CD14-positive monocyte (primary cell): ENCODE data around the gene AMOTL1. TPM values are rescaled to one million over a fixed set of nuclear protein-coding genes. Genes with fewer than 3 reads are reported as not detected.

Experiments
- DNase-seq, 3 donors: peaks; one replicate each; pipeline ENCODE4 v3.0.0-alpha.2; 2011 to 2022
- H2AFZ ChIP-seq: 2 replicates; pipeline ENCODE4 v1.6.0; 2012; ENCODE audit warnings: mild to moderate bottlenecking, low read depth, low read length, inconsistent platforms; ENCODE audit not compliant: insufficient read depth, poor library complexity, severe bottlenecking
- H3K27ac ChIP-seq, 2 donors: 1 replicate in 1 of 2; 2 replicates in 1 of 2; pipeline ENCODE4 v1.5.1; 2012 to 2013; ENCODE audit warnings: low read length in 2 of 2, control low read depth in 1 of 2, inconsistent platforms in 1 of 2, low read depth in 1 of 2, mild to moderate bottlenecking in 1 of 2
- H3K27me3 ChIP-seq, 2 donors: one replicate each; pipeline versions ENCODE4 v1.6.0 to v1.6.1; 2011 to 2013; ENCODE audit warnings: low read length in 2 of 2; ENCODE audit not compliant: control insufficient read depth in 2 of 2, insufficient read depth in 2 of 2
- H3K36me3 ChIP-seq, 2 donors: replicated peaks in 1 of 2; 1 replicate in 1 of 2; 2 replicates in 1 of 2; pipeline versions ENCODE4 v1.5.1 to v1.6.1; 2012 to 2013; ENCODE audit warnings: low read length in 2 of 2, control low read depth in 1 of 2, inconsistent platforms in 1 of 2, mild to moderate bottlenecking in 1 of 2; ENCODE audit not compliant: insufficient read depth in 2 of 2, control insufficient read depth in 1 of 2
- H3K4me1 ChIP-seq, 2 donors: 1 replicate in 1 of 2; 2 replicates in 1 of 2; pipeline versions ENCODE4 v1.5.1 to v1.6.1; 2012 to 2013; ENCODE audit warnings: low read length in 2 of 2, control low read depth in 1 of 2, inconsistent platforms in 1 of 2, mild to moderate bottlenecking in 1 of 2, moderate library complexity in 1 of 2; ENCODE audit not compliant: insufficient read depth in 2 of 2, control insufficient read depth in 1 of 2
- H3K4me2 ChIP-seq: replicated peaks from 2 replicates; pipeline ENCODE3; 2012; ENCODE audit warnings: low read length, moderate library complexity, mild to moderate bottlenecking; ENCODE audit not compliant: poor library complexity, severe bottlenecking; ENCODE audit errors: extremely low read depth
- H3K4me3 ChIP-seq, 3 experiments: fragments of 200-600 bp in 1 of 3; sonication (generic) in 1 of 3; replicated peaks in 1 of 3; 1 replicate in 2 of 3; 2 replicates in 1 of 3; pipeline ENCODE4 v1.5.1; 2011 to 2013; ENCODE audit warnings: low read length in 3 of 3, mild to moderate bottlenecking in 3 of 3, control low read depth in 2 of 3, low read depth in 2 of 3, inconsistent platforms in 1 of 3, moderate library complexity in 1 of 3
- H3K79me2 ChIP-seq: 2 replicates; pipeline ENCODE4 v1.6.0; 2012; ENCODE audit warnings: mild to moderate bottlenecking, control low read depth, inconsistent platforms, low read length, moderate library complexity; ENCODE audit not compliant: insufficient read depth
- H3K9ac ChIP-seq: 2 replicates; pipeline ENCODE4 v1.6.0; 2017; ENCODE audit warnings: low read length, mild to moderate bottlenecking; ENCODE audit not compliant: insufficient read depth, poor library complexity, severe bottlenecking
- H3K9me3 ChIP-seq, 2 donors: replicated peaks in 1 of 2; 1 replicate in 1 of 2; 2 replicates in 1 of 2; pipeline versions ENCODE4 v1.5.1 to v1.6.1; 2012 to 2013; ENCODE audit warnings: low read length in 2 of 2, control low read depth in 1 of 2; ENCODE audit not compliant: control insufficient read depth in 1 of 2, insufficient read depth in 1 of 2
- H4K20me1 ChIP-seq: 2 replicates; pipeline ENCODE4 v1.6.0; 2012; ENCODE audit warnings: mild to moderate bottlenecking, low read length, control low read depth, moderate library complexity; ENCODE audit not compliant: insufficient read depth
- H3K27ac Mint-ChIP-seq, 7 donors: one replicate each; pipeline ENCODE4 v1.8.0; 2020; ENCODE audit warnings: mild to moderate bottlenecking in 7 of 7, mixed read lengths in 7 of 7, moderate library complexity in 6 of 7, inconsistent platforms in 2 of 7
- H3K27me3 Mint-ChIP-seq, 3 donors: one replicate each; pipeline ENCODE4 v1.8.0; 2021 to 2022; ENCODE audit warnings: low read depth in 3 of 3, mild to moderate bottlenecking in 3 of 3, mixed read lengths in 3 of 3, moderate library complexity in 3 of 3, inconsistent platforms in 1 of 3
- H3K36me3 Mint-ChIP-seq, 2 donors: one replicate each; pipeline ENCODE4 v1.8.0; 2020; ENCODE audit warnings: mixed read lengths in 2 of 2, inconsistent platforms in 1 of 2, mild to moderate bottlenecking in 1 of 2
- H3K4me1 Mint-ChIP-seq: one replicate; pipeline ENCODE4 v1.8.0; 2020; ENCODE audit warnings: mild to moderate bottlenecking, mixed read lengths
- H3K4me3 Mint-ChIP-seq, 2 donors: one replicate each; pipeline ENCODE4 v1.8.0; 2020; ENCODE audit warnings: mild to moderate bottlenecking in 2 of 2, mixed read lengths in 2 of 2, moderate library complexity in 1 of 2
- H3K9me3 Mint-ChIP-seq, 7 donors: one replicate each; pipeline ENCODE4 v1.8.0; 2020 to 2022; ENCODE audit warnings: mixed read lengths in 7 of 7, mild to moderate bottlenecking in 6 of 7, moderate library complexity in 6 of 7, inconsistent platforms in 2 of 7
- CTCF ChIP-seq: fragments of 200-600 bp; IDR thresholded peaks from one replicate; pipeline ENCODE4 v1.8.0; 2022; ENCODE audit warnings: antibody characterized with exemption, mild to moderate bottlenecking
- WGBS: methylation state at CpG from one replicate; pipeline ENCODE4 v1.1.5; 2013; ENCODE audit warnings: missing lambda C conversion rate; ENCODE audit not compliant: insufficient coverage; 5-methylcytosine and 5-hydroxymethylcytosine counted together
- intact Hi-C, 2 donors: fragments of 100-400 bp; cut with micrococcal nuclease; formaldehyde crosslinking; loops; one replicate each; pipeline versions ENCODE4 v1.15.0 to v1.15.1; 2023
- polyA plus RNA-seq, 3 donors: library from polyadenylated mRNA; depleted of rRNA in 1 of 3; unstranded in 2 of 3; stranded (reverse) in 1 of 3; fragments of 300-500 nt in 2 of 3; fragments of >200 nt in 1 of 3; fragmentation: Illumina TruSeq in 2 of 3; gene quantifications; 1 replicate in 2 of 3; 2 replicates in 1 of 3; pipeline ENCODE4 v1.2.3, GENCODE V29; 2012 to 2021

Gene AMOTL1
- polyA plus RNA-seq, 3 donors: 0.41 to 0.66 (median 0.46) TPM

GRCh38 chr11:94870422-94870821, 102.3 kb downstream of the AMOTL1 start:
- TF ChIP-seq CTCF: no peak
- H3K9me3 ChIP-seq: no peaks in the 10 kb centered on the region
- H2AFZ ChIP-seq: no peak overlapping the region
- Mint-ChIP-seq H3K4me3 (no peak overlapping the region), H3K27me3 (no peaks in the 10 kb centered on the region), H3K9me3 (no peaks in the 10 kb centered on the region), H3K4me1 (no peaks in the 10 kb centered on the region), H3K36me3 (peaks cover 38 to 48% of the 10 kb centered on the region in 2 donors), H3K27ac (peak overlapping the region in 1 of 7 donors; percentile 42)
- intact Hi-C loops: no loop called here
- 100% methylated on average over 2 of the region's 5 CpGs for WGBS
- no peak overlapping the region for H3K27ac ChIP-seq
- no peak for DNase-seq
- H3K27me3 ChIP-seq: no peaks in the 10 kb centered on the region
- H3K79me2 ChIP-seq: no peaks in the 10 kb centered on the region
- H3K36me3 ChIP-seq: peaks cover 2 to 42% of the 10 kb centered on the region in 2 donors
- H3K4me3 ChIP-seq: no peak overlapping the region
- H3K4me1 ChIP-seq: no peaks in the 10 kb centered on the region
- no peak overlapping the region for H3K4me2 ChIP-seq
- no peak overlapping the region for H3K9ac ChIP-seq
- H4K20me1 ChIP-seq: no peaks in the 10 kb centered on the region

GRCh38 chr11:94871491-94872185, 103.5 kb downstream of the AMOTL1 start:
- Histone ChIP-seq H2AFZ (no peak overlapping the region), H3K79me2 (no peaks in the 10 kb centered on the region), H3K27ac (no peak overlapping the region), H3K4me1 (peaks cover 6% of the 10 kb centered on the region in 2 donors), H3K4me2 (no peak overlapping the region), H3K36me3 (peaks cover 0 to 30% of the 10 kb centered on the region in 2 donors), H3K4me3 (no peak overlapping the region), H4K20me1 (no peaks in the 10 kb centered on the region), H3K9ac (no peak overlapping the region), H3K9me3 (no peaks in the 10 kb centered on the region), H3K27me3 (no peaks in the 10 kb centered on the region)
- Mint-ChIP-seq H3K9me3 (no peaks in the 10 kb centered on the region), H3K27ac (peak overlapping the region in 1 of 7 donors; percentile 61), H3K36me3 (peaks cover 36% of the 10 kb centered on the region in 2 donors), H3K4me1 (peaks cover 6% of the 10 kb centered on the region), H3K27me3 (peaks cover 0 to 2% (median 0%) of the 10 kb centered on the region in 3 donors), H3K4me3 (no peak overlapping the region)
- intact Hi-C loops: no loop called here
- WGBS: 92% methylated on average over 6 of the region's 15 CpGs
- DNase-seq: no peak
- TF ChIP-seq CTCF: no peak
